22Rv1 (cell line): ENCODE measurements around the gene SEC23A.
"Not testable (repeated sequence)": the region's sequence is repeated elsewhere in the genome, so short reads cannot be mapped to it uniquely, and the experiment has no call there.

Experiments
- H3K27ac ChIP-seq: fragments of 450-650 bp; 2 replicates; pipeline ENCODE4 v1.5.1; 2017
- CTCF ChIP-seq: fragments of 450-650 bp; IDR thresholded peaks from 2 replicates; pipeline ENCODE4 v1.5.1; 2017; ENCODE audit warnings: mild to moderate bottlenecking
- ZFX ChIP-seq: fragments of 450-650 bp; IDR thresholded peaks from 2 replicates; pipeline ENCODE4 v1.6.1; 2017; ENCODE audit warnings: antibody characterized with exemption, borderline replicate concordance

The SEC23A gene

GRCh38 chr14:39023939-39024871, 78.8 kb downstream of the SEC23A start:
- H3K27ac ChIP-seq: peak overlapping the region; percentile 96
- TF ChIP-seq ZFX: no peak
- TF ChIP-seq CTCF: no peak

- H3K27ac ChIP-seq: peak overlapping the region; percentile 64
Measured at GRCh38 chr14:39017096-39018016, 85.7 kb downstream of the SEC23A start.

GRCh38 chr14:39016733-39017095, 86.3 kb downstream of the SEC23A start:
- TF ChIP-seq CTCF (no peak), ZFX (no peak)
- H3K27ac ChIP-seq: peak overlapping the region; percentile 64

- H3K27ac ChIP-seq: peak overlapping the region; percentile 64
- TF ChIP-seq ZFX: no peak
- TF ChIP-seq CTCF: no peak
Measured at GRCh38 chr14:39015964-39016577, 87.0 kb downstream of the SEC23A start.

- H3K27ac ChIP-seq: peak overlapping the region; percentile 64
- TF ChIP-seq ZFX: no peak
- peak; percentile 94 for TF ChIP-seq CTCF
Measured at GRCh38 chr14:39015360-39015961, 87.6 kb downstream of the SEC23A start.

GRCh38 chr14:39014460-39014859, 88.6 kb downstream of the SEC23A start:
- TF ChIP-seq CTCF (no peak), ZFX (no peak)
- H3K27ac ChIP-seq: peak overlapping the region; percentile 64

GRCh38 chr14:39008965-39009364, 94.1 kb downstream of the SEC23A start:
- not testable (repeated sequence) for H3K27ac ChIP-seq
